PC-9 (cell line): ENCODE data around the gene MYO1A. TPM values are rescaled to one million over a fixed set of nuclear protein-coding genes. Genes with fewer than 3 reads are reported as not detected.

Experiments
- BruUV-seq: library from RNA; stranded (reverse); fragments of 400-500 nt; replicated peaks from 2 replicates; lab custom pipeline; 2021; lab: Mats Ljungman, UMichigan
- CTCF ChIA-PET: fragments of 300-600 bp; sonication (Branson Sonifier 250); formaldehyde crosslinking; loops from one replicate; lab custom pipeline; 2022; ENCODE audit warnings: antibody characterized with exemption; lab: Charles Lee
- POLR2A ChIA-PET: fragments of 300-600 bp; sonication (Branson Sonifier 250); formaldehyde crosslinking; loops from one replicate; lab custom pipeline; 2022; ENCODE audit warnings: antibody characterized with exemption; ENCODE audit not compliant: unreplicated experiment; lab: Charles Lee
- DNase-seq, 2 experiments: peaks; one replicate each; pipeline versions ENCODE4 v3.0.0 to v3.0.0-alpha.2; 2015 to 2022; ENCODE audit warnings: mixed read lengths in 1 of 2
- H2AFZ ChIP-seq: fragments of 200-600 bp; sonication (generic); 2 replicates; pipeline ENCODE4 v1.8.1; 2017; ENCODE audit warnings: antibody characterized with exemption
- H3F3A ChIP-seq: fragments of 200-600 bp; sonication (generic); 2 replicates; pipeline ENCODE4 v1.8.1; 2017; ENCODE audit warnings: antibody characterized with exemption, mild to moderate bottlenecking, low read depth; ENCODE audit not compliant: insufficient read depth
- H3K27ac ChIP-seq: fragments of 200-600 bp; sonication (generic); 2 replicates; pipeline ENCODE4 v1.6.1; 2016; ENCODE audit warnings: mixed run types
- H3K27me3 ChIP-seq: fragments of 200-600 bp; sonication (generic); 2 replicates; pipeline ENCODE4 v1.6.1; 2016; ENCODE audit warnings: low read depth, mixed run types; ENCODE audit not compliant: insufficient read depth
- H3K36me3 ChIP-seq: fragments of 200-600 bp; sonication (generic); 2 replicates; pipeline ENCODE4 v1.6.1; 2016; ENCODE audit warnings: low read depth, mixed run types
- H3K4me1 ChIP-seq: fragments of 200-600 bp; sonication (generic); replicated peaks from 2 replicates; pipeline ENCODE4 v1.6.1; 2016; ENCODE audit warnings: mixed run types; ENCODE audit not compliant: insufficient read depth
- H3K4me2 ChIP-seq: fragments of 200-600 bp; sonication (generic); 2 replicates; pipeline ENCODE4 v1.6.1; 2017; ENCODE audit warnings: mixed run types
- H3K4me3 ChIP-seq: fragments of 200-600 bp; sonication (generic); 2 replicates; pipeline ENCODE4 v1.6.1; 2016; ENCODE audit warnings: mixed run types
- H3K79me2 ChIP-seq: fragments of 200-600 bp; sonication (generic); 2 replicates; pipeline ENCODE4 v1.6.1; 2017; ENCODE audit warnings: low read depth, mixed run types
- H3K9me2 ChIP-seq: fragments of 200-600 bp; sonication (generic); 2 replicates; pipeline ENCODE4 v1.8.1; 2017; ENCODE audit warnings: mild to moderate bottlenecking; ENCODE audit not compliant: insufficient read depth
- H3K9me3 ChIP-seq: fragments of 200-600 bp; sonication (generic); 2 replicates; pipeline ENCODE4 v1.8.1; 2016; ENCODE audit warnings: low read depth; ENCODE audit not compliant: insufficient read depth
- H4K20me1 ChIP-seq: fragments of 200-600 bp; sonication (generic); 2 replicates; pipeline ENCODE4 v1.8.1; 2017; ENCODE audit not compliant: insufficient read depth
- CTCF ChIP-seq: fragments of 200-600 bp; sonication (generic); conservative IDR thresholded peaks from 2 replicates; pipeline ENCODE4 v1.6.1; 2017; ENCODE audit warnings: mixed run types, antibody characterized with exemption, mild to moderate bottlenecking, moderate library complexity
- EZH2 ChIP-seq: fragments of 200-600 bp; sonication (generic); IDR thresholded peaks from 2 replicates; pipeline ENCODE4 v1.8.0; 2017; ENCODE audit warnings: antibody characterized with exemption, low read depth
- intact Hi-C: fragments of 100-400 bp; cut with micrococcal nuclease; formaldehyde crosslinking; loops from one replicate; pipeline ENCODE4 v1.10.0; 2022; ENCODE audit not compliant: unreplicated experiment
- total RNA-seq: library from RNA; stranded (reverse); gene quantifications from 2 replicates; pipeline ENCODE4 v1.2.3, GENCODE V29; 2021

MYO1A gene
- total RNA-seq, 1 experiment from 2014 or later, result not detected

GRCh38 chr12:56980268-56980667 is 69.7 kb downstream of the MYO1A start:
- TF ChIP-seq EZH2 (no peak), CTCF (no peak)
- no peaks in the 10 kb centered on the region for H3K4me1 ChIP-seq
- H3K9me3 ChIP-seq, result no peaks in the 10 kb centered on the region
- no peaks in the 10 kb centered on the region for H3K79me2 ChIP-seq
- ChIA-PET POLR2A (no interaction called here), CTCF (no interaction called here)
- H4K20me1 ChIP-seq, result no peaks in the 10 kb centered on the region
- no peak overlapping the region for H3K27ac ChIP-seq
- no peaks in the 10 kb centered on the region for H3K27me3 ChIP-seq
- H3K4me2 ChIP-seq, result no peak overlapping the region
- no peaks in the 10 kb centered on the region for H3K36me3 ChIP-seq
- DNase-seq, result no peak
- intact Hi-C loops, result no loop called here
- H3F3A ChIP-seq, result no peaks in the 10 kb centered on the region
- no peak overlapping the region for H2AFZ ChIP-seq
- H3K9me2 ChIP-seq, result no peaks in the 10 kb centered on the region
- BruUV-seq, result no TSS peak
- no peak overlapping the region for H3K4me3 ChIP-seq

GRCh38 chr12:56979628-56980027 is 70.3 kb downstream of the MYO1A start:
- Histone ChIP-seq H3K27me3 (no peaks in the 10 kb centered on the region), H3K4me3 (no peak overlapping the region), H3F3A (no peaks in the 10 kb centered on the region), H3K9me3 (no peaks in the 10 kb centered on the region), H3K79me2 (no peaks in the 10 kb centered on the region), H3K27ac (no peak overlapping the region), H3K4me1 (no peaks in the 10 kb centered on the region), H3K9me2 (no peaks in the 10 kb centered on the region), H3K36me3 (no peaks in the 10 kb centered on the region), H4K20me1 (no peaks in the 10 kb centered on the region), H2AFZ (no peak overlapping the region), H3K4me2 (no peak overlapping the region)
- ChIA-PET CTCF (no interaction called here), POLR2A (no interaction called here)
- intact Hi-C loops, result no loop called here
- TF ChIP-seq CTCF, result no peak
- TF ChIP-seq EZH2, result no peak
- BruUV-seq, result no TSS peak
- no peak for DNase-seq

Other genes starting within 250 kb of the MYO1A start
- gene SDR9C7, start 115.7 kb downstream of the MYO1A start, total RNA-seq, result not detected in 2 replicates
- gene RDH16, start 92.5 kb downstream of the MYO1A start, total RNA-seq, result 0.79 and 0.88 TPM in 2 replicates
- gene ZBTB39, start 43.6 kb downstream of the MYO1A start, total RNA-seq, result 6.5 and 7.6 TPM in 2 replicates
- not detected in 2 replicates for gene TAC3, start 33.6 kb downstream of the MYO1A start, total RNA-seq
- 28.9 and 36.6 TPM in 2 replicates for gene NEMP1, start 28.7 kb upstream of the MYO1A start, total RNA-seq
- gene NAB2, start 39.0 kb upstream of the MYO1A start, total RNA-seq, result 13.8 and 20.2 TPM in 2 replicates
- 112 and 122 TPM in 2 replicates for gene STAT6, start 61.2 kb upstream of the MYO1A start, total RNA-seq
- gene LRP1, start 78.4 kb upstream of the MYO1A start, total RNA-seq, result 51.4 and 70.1 TPM in 2 replicates
- not detected in 2 replicates for gene LRP1-AS, start 97.5 kb upstream of the MYO1A start, total RNA-seq
- 20.3 and 20.6 TPM in 2 replicates for gene NXPH4, start 166.7 kb upstream of the MYO1A start, total RNA-seq
- 220 and 227 TPM in 2 replicates for gene SHMT2, start 179.6 kb upstream of the MYO1A start, total RNA-seq
- gene STAC3, start 201.1 kb upstream of the MYO1A start, total RNA-seq, result 1.3 and 2.2 TPM in 2 replicates